D341Med (cell line): ENCODE results near the gene HTRA1.

Experiments used
- DNase-seq: peaks from one replicate; pipeline ENCODE4 v3.0.0; 2012; ENCODE audit warnings: low spot score

The HTRA1 gene

DNA sequence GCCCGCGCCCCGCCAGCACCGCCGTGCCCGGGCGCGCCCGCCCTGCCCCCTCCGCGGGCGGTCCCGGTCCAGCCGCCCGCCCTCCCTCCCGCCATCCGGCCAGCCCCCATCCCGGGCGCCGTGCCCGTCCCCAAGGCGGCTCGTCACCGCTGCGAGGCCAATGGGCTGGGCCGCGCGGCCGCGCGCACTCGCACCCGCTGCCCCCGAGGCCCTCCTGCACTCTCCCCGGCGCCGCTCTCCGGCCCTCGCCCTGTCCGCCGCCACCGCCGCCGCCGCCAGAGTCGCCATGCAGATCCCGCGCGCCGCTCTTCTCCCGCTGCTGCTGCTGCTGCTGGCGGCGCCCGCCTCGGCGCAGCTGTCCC lies at the start of gene HTRA1:
Gene HTRA1, plus strand, starts transcription at position 187 of the 362 bp plus-strand sequence. Its CDS starts 100 bp downstream, at position 287.
- DNase-seq = peak; percentile 57

DNA sequence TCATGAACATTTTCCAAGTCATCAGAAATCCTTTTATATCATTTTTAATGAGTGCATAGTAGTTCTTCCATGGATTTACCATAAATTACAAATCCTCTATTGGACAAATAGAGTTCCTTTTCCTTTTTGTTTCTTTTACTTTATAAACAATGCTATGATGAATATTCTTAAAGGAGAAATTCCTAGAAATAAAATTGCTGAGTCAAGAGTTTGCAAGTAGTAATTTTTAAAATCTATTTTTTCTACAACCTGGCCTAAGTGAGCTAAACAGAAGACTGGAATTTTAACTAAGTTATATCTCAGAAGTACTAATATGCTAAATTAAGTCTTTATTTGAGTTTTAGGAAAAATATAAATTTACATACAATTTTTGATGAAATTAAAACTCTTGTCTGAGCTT lies 48.0 kb upstream of the HTRA1 start:
- DNase-seq = no peak

DNA sequence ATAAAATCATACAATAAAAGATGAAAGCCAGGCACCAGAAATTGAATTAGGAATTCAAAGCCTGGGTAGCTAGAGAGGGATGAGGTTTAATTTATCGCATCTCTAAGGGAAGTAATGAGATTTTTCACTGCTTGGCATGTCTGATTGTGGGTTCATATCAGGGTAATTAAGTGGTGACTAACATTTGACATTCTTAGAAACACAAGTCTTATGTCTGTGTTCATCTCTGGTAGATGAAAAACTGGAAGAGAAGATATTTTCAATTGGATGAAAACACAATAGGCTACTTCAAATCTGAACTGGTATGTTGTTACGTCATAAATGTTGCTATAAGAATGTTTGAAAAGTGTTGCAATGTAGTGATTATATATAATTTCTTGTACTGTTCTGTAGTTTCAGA lies 43.7 kb upstream of the HTRA1 start:
- no peak for DNase-seq

DNA sequence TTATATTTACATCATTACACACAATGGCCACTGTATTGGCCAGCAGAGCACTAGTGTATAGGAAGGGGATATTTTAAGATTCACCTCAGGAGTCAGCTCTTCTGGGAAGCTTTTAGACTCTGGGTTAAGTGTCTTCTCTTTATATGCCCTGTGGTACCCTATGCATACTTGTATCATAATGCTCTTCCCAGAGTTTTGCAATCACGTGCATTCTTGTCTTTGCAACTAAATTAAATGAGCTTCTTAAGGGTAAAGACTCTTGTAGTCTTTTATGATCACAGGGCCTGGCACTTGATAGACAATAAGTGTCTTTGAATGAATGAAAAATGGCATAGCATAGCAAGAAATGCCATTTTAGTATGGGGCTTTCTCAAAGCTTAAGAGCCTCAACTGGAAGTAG lies 42.3 kb upstream of the HTRA1 start:
- no peak for DNase-seq

DNA sequence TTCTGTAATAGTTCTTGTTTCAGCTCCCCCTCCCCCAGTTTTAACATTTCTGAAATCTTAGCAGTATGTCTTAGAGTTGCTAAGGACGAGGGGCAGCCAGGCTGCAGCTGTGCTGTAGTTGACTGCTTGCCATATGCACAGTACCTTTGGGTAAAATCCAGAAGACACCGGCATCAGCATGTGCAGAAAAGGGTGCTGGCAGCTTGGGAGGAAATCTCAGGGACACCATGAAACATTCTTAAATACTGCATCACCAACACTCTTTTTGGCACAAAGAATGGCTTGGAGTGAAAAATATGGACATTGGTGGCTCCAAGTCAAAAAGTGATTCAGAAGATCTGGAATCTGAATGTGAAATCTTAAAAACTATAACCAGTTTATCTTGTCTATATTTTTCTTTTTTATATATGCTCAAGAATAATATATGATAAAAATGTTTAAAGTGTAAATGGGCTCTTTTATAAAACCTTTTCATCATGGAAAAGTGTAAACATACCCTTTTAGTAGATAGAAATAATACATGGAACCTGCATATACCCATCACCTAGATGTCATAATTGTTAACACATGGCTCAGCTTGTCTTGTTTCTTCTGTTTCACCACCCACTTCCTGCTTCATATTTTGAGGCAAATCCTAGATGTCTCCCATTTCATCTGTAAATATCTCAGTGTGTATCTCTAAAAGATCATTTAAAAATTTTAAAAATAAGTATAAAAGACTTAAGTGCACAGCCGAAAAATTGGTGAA lies 41.3 kb upstream of the HTRA1 start:
- no peak for DNase-seq

DNA sequence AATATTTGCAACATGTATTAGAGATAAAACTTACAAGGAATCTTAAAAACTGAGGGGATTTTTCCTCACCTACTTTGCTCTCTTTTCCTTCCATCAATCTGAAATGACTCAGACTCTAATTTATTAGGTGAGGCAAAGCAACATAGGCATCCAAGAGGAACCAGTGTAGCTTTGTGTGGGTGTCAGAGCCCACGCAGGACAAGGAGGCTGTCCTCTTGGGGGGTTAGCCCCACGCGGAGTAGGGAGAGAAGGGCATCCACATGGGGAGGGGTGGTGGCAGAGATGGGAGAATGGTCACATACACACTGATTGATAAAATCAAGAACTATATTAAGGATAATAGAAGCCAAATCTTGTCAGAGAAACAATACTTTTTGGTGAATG lies 40.7 kb upstream of the HTRA1 start:
- no peak for DNase-seq

DNA sequence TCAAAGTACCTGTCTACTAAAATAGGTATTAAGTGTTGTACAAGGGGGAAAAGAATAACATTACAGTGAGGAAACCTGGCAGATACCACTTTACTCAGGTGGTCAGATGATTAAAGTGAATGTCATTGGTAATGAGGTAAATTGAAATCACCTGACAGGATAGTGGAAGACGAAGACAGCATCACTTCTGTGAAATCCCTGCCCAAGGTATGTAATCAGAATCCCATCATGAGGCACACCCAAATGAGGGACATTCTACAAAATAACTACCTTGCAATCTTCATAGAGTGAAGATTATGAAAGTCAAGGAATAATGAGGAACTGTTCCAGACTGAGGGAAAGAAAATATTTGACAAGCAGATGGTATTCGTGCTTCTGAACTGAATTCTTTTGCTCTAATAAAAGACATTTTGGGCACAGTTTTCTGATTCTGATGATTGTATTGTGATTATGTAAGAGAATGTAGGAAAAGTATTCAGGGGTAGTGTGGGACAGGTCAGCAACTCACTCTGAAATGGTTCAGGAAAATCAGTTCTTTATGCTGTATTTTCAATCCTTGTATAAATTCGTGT lies 40.2 kb upstream of the HTRA1 start:
- no peak for DNase-seq

DNA sequence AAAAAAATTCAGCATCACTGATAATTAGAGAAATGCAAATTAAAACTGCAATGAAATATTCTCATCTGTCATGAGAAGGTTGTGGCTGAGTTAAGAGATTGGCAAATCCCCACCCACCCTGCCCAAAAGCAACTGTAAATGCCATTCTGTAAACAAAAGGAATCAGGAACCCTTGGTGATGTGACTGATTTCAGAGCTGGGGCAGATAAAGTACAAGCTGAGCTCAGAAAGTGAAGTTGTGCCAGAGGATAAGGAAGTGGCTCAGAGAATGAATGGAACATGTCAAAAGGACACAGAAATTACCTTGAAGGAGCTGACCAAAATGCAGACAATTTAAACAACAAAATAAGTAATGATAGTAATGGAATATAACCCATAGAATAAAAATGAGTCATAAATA lies 39.6 kb upstream of the HTRA1 start:
- DNase-seq = no peak

DNA sequence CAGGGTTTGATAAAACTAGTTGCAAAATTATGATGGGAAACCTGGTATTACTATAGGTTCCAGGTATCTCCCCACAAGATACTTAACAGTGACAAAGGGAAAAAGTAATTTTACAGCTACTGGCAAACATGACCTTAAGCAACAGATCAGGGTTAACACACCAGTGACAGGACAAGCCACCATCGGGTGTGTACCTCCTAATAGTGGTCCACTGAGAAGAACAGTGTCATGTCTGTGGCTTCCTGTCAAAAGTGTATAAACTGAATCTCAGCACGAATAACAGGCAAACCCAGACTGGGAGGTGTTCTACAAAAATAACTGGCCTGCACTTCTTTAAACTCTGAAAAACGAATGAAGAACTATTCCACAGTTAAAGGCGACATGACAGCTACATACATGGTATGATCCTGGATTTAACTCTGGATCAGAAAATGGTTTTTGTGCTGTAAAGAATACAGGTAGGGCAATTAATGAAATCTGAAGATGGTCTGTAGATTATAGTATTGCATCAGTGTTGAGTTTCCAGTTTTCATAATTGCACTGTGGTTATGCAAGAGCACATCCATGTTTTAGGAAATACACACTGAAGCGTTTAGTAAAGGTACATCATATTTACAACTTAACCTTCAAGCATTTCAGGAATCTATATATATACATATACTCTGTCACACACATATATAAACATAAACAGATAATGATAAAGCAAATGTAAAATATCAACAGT lies 38.9 kb upstream of the HTRA1 start:
- no peak for DNase-seq

DNA sequence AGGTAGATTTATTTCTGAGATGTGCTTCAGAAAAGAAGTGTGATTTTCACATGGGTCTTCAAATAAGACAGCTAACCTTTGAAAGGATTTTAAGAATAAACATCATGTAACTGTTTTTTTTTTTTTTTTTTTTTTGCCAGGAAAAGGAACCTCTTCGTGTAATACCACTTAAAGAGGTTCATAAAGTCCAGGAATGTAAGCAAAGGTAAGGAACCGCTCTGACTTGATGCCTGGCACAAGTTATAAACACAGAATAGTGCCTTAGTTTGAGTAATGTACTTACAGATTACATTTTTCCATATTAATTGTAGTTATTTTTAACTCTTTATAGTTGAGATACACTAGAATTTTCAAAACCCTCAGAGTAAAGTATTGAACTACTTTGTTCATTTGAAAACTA lies 37.3 kb upstream of the HTRA1 start:
- no peak for DNase-seq

DNA sequence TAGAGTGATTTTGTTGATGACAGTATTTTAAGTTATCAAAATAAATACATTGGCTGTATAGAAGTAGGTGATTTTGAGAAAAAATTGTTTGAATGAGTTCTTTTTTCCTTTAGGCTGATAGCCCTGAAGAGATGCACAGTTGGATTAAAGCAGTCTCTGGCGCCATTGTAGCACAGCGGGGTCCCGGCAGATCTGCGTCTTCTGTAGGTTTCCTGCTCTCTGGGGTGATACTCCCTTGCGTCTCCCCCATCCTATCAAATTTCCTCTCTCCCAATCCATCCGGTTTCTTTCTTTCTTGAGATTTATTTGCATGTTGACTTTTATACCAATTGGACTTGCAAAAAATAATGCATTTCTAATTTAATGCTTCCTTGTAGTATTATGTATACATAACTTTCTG lies 34.5 kb upstream of the HTRA1 start:
- DNase-seq = no peak

DNA sequence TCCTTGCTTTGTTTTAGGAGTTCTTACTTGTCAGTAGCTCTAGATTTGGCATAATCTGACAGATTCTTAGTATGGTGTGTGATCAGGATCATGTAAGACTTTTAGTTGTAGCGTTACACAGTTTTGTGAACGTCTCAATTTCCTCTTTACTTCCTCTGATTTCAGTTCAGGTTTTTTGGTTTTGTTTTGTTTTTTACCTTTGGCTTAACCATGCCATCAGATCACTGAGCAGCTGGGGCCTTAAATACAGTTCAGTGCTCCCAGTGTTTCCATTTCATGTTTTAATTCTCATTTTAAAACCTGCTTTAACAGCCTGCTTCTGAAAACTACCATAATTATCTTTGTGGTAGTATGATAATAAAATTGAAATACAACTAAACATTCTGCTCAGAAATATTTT lies 34.1 kb upstream of the HTRA1 start:
- DNase-seq = no peak

DNA sequence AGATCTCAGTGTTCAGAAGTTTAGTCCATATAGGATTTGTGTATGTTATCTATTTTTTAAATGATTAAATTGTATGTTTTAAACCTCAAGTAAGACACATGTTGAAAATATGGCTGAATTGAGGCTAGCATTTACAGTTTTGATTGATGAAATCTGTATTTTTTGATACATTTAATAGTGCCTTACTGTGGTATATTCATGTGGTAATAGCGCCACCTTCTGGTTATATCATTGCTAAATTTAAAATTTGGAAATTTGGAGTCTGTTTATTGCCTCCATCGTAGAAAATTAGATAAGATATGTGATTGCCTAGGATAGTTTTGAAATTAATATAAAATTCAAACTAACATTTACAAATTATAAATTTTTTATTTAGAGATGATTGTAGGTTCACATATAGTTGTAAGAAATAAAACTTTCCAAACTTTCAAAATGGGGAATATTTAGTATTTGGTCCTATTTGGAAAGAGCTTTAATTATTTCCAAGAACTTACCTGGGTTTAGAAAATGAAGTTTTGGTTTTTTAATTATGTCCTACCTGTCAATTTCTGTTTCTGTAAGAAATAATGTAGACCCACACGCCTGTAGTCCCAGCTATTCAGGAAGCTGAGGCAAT lies 26.0 kb upstream of the HTRA1 start:
- DNase-seq = no peak

DNA sequence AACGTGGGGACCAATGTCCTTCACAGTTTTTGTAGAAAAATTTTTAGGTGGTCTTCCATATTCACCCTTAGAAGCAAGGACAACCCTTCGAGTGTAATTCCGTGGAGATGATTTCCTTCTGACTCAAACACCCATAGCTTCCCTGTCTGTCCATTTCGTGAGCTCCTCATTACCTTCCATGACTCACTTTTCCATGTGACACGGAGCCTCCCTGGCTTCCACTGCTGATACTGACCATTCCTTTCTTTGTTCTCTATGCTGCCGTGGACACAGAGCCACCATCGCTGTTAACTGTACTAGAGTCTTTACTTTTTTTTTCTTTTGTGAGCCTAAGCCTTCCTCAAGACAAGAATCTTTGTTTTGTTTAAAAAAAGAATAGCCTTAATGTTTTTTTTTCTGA lies 19.4 kb upstream of the HTRA1 start:
- DNase-seq = no peak

DNA sequence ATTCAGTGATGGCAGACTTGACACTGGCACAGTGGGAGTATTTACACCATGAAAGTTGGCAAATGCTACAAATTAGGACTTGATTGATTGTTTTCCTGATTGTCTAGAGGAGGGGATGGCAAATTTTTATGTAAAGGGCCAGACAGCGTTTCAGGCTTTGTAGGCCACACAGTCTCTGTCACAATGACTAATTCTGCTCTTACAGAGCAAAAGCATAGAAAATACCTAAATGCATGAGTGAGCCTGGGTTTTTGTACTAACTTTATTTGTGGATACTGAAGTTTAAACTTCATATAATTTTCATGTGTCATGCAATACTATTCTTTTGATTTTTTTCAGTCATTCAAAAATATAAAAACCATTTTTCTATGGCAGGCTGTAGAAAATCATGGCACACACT lies 15.9 kb upstream of the HTRA1 start:
- no peak for DNase-seq

DNA sequence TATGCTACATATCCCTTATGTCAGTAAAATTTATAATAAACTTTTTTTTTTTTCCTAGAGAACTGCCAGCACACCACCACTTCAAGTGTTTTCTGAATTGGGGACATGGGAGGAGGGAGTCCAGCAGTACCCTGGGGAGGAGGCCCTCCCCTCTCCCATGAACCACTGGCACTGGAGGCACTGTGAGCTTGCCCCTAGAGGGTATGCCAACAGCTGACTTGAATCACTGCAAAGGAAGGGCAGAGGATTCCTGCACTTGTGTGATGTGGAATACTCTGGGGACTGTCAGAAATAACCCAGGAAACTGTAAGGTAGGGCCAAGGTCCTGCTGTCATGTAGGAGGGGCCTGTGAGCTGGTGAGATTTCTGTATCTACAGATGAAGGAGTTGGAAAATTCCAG lies 15.4 kb upstream of the HTRA1 start:
- DNase-seq = no peak

DNA sequence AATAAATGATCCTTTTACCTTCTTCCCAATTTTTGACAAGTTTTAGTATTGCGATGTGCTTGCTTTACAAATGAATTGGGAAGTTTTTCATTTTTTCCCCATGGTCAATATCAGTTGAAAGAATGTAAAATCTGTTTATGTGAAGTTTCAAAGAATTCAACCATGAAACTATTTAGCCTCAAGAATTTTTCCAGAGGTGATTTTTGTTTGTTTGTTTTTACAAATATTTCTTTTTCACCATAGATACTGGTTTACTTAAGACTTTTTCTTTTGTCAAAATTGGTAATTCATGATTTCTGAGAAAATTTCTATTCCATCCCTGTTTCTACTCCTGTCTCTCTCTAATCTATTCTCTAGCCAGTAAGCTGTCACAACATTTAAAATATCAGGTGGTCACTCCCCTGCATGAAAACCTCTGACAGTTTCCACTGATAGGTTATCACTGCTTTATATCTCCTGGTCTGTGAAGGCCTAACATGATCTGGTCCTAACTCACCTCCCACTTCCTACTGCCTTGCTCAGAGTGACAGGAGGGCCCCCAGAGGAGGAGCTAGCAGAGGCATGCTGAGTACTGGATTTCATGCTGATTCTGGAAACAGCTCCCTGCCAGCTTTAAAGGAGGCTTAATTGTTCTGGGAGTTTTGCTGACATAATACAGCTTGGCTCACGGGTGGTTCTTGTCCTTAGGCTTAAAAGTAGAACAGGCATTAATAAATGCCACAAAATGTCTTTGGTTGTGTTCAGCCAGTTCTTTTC lies 14.5 kb upstream of the HTRA1 start:
- no peak for DNase-seq

DNA sequence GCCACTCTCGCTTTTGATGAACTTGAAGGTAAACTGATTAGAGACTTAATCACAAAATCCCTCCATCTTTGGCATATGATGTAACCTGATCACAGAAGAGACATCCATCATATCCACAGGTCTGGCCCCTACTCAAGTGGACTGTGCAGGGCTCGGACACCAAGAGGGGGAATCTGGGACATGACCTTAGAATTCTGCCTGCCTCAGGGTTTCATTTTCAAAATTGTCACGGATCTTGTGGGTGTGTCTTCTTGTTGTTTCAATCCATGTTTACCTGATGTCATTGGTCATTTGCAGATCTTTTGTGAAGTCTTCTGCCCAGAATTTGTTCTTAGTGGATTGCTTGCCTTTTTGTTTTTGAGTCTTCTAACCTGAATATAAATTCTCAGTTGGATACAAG lies 12.8 kb upstream of the HTRA1 start:
- no peak for DNase-seq

DNA sequence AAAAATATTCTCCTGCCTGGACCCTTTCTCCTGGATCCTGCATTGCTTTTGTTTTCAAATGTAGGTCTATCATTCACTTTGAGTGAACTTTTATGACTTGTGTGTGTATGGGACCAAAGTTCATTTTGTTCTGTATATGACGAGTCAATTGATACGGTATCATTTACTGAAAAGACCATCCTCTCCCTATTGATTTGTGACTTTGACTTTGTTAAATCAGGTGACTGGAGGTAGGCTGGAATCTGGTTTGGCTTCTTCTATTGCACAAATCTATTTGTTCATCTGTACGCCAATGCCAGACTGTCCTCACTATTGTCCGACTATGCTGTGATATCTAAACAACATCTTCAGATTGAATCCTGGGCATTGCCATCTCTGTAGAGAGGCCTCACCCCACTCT lies 12.2 kb upstream of the HTRA1 start:
- no peak for DNase-seq

DNA sequence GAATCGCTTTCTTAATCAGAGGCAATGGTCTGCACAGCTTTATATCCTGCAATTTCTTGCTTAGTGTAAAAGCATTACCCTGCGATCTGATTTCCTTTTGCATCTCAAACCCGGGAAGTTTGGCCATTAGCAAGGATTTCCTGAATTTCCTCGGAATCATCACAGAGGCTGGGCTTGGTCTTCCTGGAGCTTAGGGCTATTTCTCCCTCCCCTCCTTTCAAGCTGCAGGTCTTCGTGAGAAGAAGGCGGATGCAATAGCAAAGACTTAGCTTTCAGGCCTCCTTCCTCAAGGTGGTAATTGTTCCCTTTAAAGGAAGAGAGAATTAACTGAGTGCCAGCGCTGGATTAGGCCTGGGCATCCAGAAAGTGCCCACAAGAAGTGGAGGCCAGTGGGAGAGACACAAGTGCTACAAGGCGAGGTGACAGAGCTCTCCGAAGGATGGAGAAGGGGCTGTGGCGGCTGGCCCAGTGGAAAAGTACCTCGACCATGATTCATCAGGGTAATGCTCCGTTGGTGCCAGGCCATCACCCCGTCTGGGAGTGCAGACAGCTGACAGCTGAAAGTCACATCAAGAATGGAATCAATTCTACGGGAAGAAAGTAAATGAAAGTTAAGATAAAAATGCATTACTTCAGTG lies 10.9 kb upstream of the HTRA1 start:
- no peak for DNase-seq

DNA sequence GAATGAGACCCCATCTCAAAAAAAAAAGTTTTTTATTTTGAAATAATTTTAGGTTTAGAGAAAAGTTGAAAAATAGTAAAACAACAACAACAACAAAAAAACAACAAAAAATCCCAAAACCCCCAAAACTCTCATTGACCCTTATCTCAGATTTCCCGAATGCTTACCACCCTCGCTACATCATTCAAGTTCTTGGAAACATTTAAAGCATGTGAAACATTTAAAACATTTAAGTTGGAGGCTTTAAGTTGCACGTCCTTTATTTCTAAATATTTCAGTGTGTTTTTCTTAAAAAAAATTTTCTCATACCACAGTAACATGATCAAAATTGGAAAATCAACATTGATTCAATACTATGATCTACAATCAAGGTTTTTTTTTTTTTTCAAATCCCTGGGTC lies 7.3 kb upstream of the HTRA1 start:
- DNase-seq = no peak

DNA sequence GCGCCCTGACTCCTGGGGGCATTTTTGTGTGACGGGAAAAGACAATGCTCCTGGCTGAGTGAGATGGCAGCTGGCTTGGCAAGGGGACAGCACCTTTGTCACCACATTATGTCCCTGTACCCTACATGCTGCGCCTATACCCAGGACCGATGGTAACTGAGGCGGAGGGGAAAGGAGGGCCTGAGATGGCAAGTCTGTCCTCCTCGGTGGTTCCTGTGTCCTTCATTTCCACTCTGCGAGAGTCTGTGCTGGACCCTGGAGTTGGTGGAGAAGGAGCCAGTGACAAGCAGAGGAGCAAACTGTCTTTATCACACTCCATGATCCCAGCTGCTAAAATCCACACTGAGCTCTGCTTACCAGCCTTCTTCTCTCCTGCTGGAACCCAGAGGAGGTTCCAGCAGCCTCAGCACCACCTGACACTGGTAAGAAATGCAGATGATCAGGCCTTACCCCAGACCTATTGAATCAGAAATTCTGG lies 6.7 kb upstream of the HTRA1 start, which contains the start of gene ARMS2:
Gene ARMS2, plus strand, starts transcription at position 51 of the 478 bp plus-strand sequence. Its CDS starts 75 bp downstream, at position 126.
- DNase-seq = no peak
